ENCODE data around the gene DNASE1.
"Not testable (repeated sequence)": the region's sequence is repeated elsewhere in the genome, so short reads cannot be mapped to it uniquely, and the experiment has no call there.

DNASE1 gene

DNA sequence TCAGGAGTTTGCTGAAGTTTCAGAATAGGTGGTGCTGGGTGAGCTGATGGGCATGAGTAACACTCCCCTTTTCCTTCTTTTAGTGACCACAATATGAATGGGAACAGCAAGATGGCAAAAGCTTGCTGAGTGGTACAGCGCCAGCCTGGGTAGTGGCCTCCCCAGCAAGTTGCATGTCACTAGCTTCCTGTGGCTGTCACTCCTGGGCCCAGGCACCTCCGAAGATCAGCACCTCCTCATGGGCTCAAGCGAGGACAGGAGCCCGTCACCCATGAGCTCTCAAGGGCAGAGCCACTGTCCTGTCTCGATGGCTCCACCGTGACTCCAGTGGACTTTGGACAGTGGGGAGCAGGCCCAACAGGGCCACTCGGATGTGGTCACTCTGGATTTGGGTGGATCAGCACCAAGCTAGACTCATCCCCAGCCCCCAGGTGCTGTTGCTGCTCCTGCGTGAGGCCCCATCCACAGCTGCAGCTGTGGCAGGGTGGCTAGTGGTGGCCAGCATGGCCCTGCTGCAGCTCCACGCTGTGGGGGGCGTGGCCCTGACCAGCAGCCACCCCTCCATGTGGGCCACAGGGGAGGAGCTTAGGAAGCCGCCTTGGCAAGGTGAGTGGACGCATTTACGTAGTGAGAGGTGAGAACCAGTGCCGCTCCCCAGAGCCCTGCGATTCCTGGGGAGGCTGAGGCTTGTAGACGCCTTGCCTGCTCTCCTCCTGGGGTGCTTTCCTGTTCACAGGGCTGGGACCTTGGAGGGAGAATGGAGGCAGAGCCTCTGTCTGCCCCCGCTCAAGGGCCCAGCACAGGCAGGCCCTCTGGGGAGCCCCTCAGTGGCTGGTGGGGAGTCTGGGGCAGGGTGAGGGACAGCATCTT lies 13.6 kb upstream of the DNASE1 start:
- intact Hi-C loops (cut with DNase I) = no loop called here
- DNase-seq = peak in 1 of 10 donors; percentile 39

DNA sequence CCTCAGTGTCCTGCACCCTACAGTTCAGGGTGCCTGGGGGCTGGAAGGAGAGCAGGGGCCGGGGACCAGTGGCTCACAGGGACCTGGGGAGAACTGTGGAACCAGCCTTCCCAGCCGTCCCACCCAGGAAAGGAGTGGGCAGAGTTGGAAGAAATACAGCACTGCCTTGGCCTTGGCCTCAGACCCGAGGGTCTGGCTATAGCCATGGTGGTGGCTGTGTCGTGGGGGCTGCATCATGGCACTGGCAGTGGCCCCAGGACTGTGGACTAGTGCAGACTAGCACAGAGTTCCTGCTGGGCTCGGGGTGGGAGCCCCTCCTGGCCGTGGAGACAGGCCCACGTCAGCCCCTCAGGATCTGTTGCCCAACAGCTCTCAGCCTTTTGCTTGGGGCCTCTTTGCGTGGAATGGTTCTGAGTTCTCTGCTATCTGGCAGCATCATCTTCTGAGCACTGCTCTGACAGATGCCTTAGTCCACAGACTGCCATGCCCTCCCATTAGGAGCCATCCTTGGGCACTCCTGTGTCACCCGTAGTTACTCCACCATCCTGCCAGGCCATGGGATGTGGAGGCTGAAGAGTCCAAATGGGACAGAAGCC lies 12.6 kb upstream of the DNASE1 start:
- no peak for DNase-seq
- intact Hi-C loops (cut with DNase I) = no loop called here

DNA sequence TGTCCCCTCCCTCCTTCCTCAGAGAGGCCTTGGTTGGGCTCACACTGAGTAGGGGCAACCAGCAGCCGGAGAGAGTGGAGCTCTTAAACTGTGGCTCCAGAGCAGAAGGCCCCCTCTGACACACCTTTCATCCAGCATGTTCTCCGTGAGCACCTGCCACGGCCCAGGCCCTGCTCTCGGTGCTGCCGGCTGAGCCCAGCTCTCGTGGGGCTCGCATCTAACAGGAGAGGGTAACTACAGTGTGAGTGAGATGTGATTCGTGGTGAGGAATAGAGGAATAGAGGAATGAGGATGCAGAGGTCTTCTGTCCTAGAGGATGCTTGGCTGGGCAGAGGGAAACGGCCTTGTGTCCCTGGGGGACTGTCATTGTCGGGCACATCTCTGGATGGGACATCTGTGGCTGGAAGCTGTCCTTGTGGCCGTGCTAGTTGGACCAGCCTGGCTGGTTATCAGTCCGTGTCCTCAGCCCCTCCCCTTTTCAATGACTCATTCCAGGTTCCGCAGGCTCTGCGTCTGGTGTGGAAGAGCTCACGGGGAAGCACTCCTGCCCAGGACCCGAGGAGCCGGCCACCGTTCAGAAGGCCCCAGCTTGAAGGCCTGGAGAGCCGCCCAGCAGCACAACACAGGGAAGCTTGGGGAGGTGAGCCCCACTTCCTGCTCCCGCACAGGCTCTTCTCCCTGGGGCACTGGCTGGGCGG lies 11.9 kb upstream of the DNASE1 start:
- DNase-seq = peak in 1 of 10 donors; percentile 57
- intact Hi-C loops (cut with DNase I) = no loop called here

DNA sequence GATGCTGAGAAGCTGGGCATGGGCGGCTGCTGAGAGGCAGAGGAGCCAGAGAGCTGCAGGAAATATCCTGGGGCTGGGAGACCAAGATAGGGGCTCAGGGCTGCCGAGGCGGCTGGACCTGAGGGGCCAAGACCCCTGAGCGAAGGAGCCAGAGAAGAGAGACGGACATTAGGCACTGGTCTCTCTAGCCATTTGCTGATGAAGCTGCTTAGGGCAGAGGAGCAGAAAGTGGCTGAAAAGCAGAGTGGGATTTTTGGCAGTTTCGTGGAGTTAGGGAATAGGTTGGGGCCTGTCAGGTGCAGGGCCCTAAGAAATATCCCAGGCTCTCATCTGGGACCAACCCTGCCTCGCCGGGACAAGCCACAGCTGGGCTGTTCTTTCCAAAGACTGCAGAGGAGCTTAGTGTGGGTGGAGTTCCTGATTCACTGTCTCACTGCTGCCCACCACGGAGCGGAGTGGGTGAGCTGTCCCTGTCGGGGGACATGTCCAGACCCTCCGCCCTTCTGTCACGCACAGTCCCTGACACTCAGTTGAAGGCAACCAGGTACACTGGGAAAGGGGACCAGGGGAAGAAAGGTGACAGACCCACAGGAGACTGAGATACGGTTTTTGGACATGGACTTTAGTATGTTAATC lies 11.3 kb upstream of the DNASE1 start:
- intact Hi-C loops (cut with DNase I) = no loop called here
- DNase-seq = peak in 1 of 10 donors; percentile 42

DNA sequence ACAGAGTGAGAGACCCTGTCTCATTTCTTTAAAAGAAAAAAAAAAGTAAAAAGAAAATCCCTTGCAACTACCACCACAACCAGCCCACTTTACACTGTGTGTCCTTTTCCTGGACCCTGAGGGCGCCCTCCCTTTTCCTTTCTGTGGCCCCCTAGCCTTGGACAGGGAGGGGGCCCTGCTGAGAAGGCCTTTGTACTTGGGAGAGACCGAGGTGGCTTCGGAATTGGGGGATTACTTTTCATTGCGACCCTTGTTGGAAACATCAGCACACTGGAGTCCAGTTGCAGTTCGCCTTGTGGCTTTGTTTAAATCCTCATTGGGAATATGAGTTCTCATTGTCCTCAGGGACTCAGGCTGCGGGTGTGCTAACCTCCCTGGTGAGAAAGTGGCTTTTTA lies 9.4 kb upstream of the DNASE1 start:
- intact Hi-C loops (cut with DNase I) = no loop called here
- DNase-seq = no peak

DNA sequence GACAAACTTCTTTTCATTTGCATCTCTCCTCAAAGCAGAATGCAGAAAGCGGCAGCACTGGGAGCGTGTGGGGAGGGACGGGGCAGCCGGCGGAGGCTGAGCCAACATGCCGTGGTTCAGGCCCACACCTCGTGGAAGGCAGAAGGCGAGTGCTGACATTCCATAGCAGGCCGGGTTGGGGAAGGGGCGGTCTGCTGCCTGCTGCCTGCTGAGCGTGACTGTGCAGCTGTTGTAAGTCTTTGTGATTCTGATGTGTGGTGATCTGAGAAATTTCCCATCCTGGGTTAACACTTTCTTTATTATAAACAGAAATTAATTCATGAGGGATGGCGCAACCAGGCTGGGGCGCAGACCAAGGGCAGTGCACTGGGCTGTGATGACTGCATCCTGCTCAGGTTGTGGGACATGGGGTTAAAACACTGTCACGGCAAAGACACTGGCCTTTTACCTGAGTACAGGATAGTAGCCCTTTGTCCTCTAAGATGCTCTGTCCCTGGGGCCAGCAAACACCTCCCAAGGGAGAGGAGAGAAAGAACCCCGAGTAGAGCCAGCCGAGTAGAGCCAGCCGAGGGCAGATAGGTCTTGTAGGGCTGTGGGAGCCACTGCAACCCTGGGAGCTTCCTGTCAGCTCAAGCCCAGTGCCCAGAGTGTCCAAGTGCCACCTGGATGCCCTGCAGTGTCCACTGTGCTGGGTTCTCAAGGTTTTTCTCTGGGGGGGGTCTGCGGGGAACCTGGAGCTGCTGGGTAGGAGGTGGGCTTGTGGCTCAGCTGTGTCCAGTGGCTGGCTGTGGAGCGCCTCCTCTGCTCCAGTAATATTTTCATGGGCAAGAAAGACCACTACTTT lies 8.8 kb upstream of the DNASE1 start:
- no peak for DNase-seq
- intact Hi-C loops (cut with DNase I) = no loop called here

DNA sequence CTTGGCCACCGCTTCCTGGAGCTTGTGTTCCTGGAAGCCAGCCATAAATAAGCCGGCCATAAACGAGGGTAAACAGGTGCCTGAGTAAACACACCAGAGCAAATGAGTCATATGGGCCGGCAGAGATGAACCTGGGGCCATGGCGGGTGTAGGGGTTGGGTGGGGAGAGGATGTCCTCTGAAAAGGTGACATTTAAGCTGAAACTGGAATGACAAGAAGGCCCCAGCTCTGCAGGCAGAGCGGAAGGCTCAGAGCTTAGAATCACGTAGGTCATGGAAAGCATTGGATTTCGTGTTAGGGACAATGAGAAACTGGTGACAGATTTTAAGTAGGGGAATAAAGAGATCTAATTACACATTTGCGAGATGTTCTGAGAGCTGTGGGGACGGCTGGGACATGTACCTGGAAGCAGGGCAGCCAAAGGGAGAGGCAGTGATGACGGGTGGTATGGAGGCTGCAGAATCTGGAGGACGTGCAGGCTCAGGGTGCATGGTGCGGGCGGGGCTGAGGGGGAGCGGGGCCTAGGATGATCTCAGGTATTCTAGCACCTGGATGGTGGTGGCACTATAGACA lies 8.1 kb upstream of the DNASE1 start:
- DNase-seq = peak in 1 of 10 donors; percentile 63

DNA sequence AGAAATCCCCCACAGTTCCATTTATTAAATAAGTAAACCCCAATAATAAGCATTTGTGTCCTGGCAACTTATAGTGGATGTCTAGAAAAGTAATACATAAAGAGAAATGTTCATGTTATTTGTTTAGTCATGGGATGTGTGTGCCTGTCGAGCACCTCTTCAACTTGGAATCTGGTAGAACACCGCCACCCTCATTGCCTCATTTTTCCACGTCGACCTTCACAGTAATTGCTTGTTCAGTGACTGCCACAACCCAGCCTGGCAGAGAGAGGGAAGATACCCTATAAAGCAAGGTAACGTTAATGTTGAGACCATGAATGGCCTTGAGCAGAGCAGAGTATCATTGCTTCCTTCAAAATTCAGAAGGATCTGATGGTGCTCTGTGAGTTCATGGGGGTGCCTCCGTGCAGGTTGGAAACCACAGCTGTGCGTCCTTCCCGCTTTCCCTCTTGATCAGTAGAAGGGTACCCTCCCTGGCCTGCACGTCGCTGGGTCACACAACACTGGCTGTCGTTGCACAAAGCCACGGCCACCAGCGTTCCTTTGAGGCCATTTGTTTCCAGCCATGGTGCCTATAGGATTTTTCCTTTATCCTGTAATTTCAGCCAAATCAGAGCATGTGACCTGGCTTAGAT lies 3.7 kb upstream of the DNASE1 start:
- DNase-seq = no peak
- intact Hi-C loops (cut with DNase I) = no loop called here

More for the DNA sequence above, 8.1 kb upstream of the DNASE1 start:
- intact Hi-C loops (cut with DNase I) = no loop called here

DNA sequence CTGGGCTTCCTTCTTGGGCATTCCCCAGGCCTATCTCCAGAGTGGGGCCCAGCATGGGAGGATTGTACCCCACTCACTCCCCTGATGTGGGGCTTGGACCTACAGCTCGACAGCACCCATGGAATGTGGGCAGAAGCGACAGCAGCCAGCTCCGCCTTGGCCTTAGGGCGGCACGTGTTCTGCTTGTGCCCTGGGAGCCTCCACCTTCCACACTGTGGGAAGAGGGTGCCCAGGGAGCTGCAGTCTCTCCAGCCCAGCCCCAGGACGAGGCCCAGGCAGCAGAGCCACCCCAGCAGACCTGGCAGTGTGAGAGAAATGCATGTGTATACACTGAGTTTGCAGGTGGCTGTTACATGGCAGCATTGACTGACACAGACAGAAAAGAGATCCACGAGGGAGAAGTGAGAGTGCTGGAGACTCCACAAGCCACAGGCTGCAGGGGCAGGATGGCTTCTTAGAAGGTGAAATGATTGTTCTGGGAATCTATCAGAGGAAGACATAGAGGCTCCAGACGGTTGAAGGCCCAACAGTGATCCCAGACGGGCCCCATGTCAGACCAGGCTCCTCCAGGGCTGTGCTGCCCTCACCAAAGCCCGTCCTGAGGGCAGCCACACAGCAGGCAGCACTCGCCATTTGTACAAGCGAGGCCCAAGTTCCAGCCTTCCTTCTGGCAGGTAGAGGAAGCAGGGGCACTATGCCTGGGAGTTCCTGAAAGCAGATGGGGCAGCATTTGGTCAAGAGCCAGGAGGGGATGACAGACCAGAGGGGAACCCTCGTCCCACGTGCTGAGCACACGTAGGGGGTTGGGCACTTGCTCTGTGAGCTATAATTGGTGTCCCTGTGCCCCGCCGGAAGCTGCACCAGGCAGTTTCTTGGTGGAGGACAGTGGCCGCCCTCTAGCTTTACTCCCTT lies 2.8 kb upstream of the DNASE1 start:
- peak in 3 of 10 donors; percentile 8 to 62 (median 49) for DNase-seq
- intact Hi-C loops (cut with DNase I) = no loop called here

DNA sequence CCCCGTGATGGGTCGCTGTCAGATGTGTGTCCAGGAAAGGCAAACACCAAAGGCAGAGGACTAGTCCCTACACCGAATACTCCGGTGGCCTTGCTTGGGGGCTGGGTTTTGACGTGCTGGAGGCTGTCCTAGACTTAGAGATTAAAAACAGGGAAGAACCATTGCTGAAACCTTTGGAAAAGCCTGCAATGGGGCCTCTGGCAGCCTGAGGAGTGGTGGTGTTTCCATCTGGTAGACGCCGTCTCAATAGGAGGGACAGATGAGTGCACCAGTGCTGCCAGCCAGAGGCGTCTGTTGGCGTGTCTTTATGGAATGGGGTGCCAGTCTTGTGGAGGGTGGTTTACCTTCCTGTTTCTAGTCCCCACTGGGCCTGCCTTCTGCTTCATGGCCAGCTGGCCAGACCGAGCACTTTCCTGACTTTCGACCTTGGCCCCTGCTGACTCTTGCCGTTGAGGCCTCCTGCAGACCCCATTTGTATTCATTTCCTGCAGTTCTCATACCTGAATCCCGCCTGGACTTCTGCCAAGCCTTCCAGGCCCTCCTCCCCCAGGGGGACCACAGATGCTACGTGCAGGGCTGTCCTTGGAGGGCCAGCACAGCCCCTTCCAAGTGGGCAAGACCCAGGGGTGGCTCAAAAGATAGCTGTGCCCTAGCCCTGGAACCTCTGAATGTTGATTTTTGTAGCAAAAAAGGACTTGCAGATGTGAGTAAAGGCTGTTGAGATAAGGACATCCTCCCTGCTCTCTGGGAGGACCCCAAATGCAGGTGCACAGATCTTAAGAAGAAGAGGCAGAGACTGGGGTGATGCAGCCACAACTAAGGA lies 1.9 kb upstream of the DNASE1 start:
- intact Hi-C loops (cut with DNase I) = no loop called here
- peak in 3 of 10 donors; percentile 8 to 66 (median 38) for DNase-seq

DNA sequence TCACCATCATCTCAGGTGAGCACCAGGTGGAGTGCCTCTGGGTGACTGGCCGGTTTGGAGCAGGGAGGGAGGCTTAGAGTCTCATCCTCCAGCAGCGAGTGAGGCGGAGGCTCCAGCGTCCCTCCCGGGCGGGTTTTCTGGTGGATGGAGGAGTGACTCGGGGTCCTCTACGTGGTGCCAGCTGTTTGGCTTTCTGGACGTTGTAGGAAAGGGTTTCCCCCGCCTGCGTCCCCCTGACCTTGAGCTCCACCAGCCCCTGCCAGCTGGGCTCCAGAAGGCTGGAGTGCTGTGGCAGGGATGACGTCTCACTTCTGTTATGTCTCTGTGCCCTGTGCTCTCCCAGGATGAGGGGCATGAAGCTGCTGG lies 522 bp downstream of the DNASE1 start:
- intact Hi-C loops (cut with DNase I) = no loop called here
- peak in 3 of 10 donors; percentile 13 to 59 (median 45) for DNase-seq

DNA sequence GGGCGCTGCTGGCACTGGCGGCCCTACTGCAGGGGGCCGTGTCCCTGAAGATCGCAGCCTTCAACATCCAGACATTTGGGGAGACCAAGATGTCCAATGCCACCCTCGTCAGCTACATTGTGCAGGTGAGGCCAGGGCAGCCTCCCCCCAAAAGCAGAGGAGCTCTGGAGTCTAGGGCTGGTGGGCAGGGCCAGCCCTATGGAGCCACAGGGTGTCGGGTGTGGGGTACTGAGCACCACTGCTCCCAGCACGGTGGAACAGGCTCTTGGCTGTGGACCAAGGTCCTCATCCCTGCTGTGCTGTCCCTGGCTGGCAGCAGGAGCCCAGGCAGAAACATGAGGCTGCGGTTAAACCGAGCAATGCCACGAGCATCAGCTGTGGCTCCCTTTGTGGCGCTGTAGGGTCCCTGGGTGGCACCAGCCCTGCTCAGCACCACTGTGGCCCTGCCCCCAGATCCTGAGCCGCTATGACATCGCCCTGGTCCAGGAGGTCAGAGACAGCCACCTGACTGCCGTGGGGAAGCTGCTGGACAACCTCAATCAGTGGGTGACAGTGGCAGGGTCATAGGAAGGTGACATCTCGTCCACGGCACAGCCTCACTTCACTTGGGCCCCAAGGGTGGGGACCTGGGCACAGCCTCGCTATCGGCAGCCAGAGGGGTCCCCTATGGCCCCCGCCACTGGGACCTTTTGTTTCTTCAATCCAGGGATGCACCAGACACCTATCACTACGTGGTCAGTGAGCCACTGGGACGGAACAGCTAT lies 1.1 kb downstream of the DNASE1 start:
- DNase-seq = peak in 3 of 10 donors; percentile 12 to 78 (median 65)
- intact Hi-C loops (cut with DNase I) = no loop called here

DNA sequence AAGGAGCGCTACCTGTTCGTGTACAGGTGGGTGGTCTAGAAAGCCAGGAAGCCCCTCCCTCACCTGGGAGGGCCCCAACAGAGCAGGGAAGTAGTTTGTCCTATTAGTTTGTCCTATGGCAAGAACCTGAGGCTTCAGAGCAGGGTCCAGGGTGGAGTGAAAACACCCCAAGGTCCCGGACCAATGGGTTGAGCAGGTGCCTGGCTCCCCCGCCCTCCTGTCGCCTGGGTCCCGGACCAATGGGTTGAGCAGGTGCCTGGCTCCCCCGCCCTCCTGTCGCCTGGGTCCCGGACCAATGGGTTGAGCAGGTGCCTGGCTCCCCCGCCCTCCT lies 1.6 kb downstream of the DNASE1 start:
- intact Hi-C loops (cut with DNase I) = not testable (repeated sequence)
- peak in 1 of 10 donors; percentile 19 for DNase-seq

DNA sequence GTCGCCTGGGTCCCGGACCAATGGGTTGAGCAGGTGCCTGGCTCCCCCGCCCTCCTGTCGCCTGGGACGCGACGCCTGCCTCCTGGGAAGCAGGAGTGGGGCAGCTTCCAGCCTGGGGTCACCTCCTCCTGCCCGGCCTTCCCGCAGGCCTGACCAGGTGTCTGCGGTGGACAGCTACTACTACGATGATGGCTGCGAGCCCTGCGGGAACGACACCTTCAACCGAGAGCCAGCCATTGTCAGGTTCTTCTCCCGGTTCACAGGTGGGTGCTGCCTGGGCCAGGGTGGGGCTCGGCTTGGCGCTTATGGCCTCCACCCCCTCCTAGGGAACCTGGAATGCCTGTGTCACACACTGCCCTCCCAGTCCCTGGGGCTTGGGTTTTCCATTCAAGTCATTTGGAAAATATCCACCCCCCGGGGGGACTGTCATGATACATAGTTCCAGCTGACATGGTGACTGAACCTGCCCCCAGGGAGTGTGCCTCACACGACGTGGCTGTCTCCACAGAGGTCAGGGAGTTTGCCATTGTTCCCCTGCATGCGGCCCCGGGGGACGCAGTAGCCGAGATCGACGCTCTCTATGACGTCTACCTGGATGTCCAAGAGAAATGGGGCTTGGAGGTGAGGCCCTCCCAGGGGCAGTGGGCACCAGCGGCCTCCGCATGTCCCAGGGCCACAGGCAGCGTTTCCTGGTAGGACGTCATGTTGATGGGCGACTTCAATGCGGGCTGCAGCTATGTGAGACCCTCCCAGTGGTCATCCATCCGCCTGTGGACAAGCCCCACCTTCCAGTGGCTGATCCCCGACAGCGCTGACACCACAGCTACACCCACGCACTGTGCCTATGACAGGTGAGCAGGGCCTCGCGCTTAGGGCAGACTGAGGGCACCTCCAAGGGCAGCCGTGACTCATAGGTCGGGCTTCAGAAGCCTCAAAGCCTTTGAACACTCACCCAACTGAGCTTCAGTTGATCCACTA lies 2.3 kb downstream of the DNASE1 start:
- intact Hi-C loops (cut with DNase I) = no loop called here
- peak in 2 of 10 donors; percentile 49 to 69 for DNase-seq

DNA sequence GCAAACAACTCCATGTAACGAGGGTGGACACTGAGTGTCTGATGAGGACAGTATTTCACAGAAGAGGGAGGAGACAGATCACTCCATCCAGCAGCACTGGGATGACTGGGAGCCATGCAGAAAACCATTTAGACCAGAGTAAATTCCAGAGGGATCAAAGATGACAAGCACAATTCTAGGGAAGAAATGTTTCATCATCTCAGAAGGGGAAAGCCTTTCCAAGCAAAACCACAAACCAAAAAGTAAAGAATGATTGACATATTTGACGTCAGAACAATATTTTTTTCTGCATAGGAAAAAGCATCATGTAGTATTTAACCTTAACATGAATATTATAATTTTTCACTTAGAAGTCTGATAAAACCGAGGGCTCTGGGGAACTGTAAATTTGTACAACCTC lies 4.8 kb downstream of the DNASE1 start:
- intact Hi-C loops (cut with DNase I) = no loop called here
- no peak for DNase-seq

All from posterior cingulate gyrus (tissue), 11 donors.